Measurements from ENCODE around the gene RYR3. TPM values are rescaled to one million over a fixed set of nuclear protein-coding genes. Genes with fewer than 3 reads are reported as not detected.
"Not testable (repeated sequence)": the region's sequence is repeated elsewhere in the genome, so short reads cannot be mapped to it uniquely, and the experiment has no call there.

Gene RYR3
- total RNA-seq, 1 donor from 2014 or later: not detected

DNA sequence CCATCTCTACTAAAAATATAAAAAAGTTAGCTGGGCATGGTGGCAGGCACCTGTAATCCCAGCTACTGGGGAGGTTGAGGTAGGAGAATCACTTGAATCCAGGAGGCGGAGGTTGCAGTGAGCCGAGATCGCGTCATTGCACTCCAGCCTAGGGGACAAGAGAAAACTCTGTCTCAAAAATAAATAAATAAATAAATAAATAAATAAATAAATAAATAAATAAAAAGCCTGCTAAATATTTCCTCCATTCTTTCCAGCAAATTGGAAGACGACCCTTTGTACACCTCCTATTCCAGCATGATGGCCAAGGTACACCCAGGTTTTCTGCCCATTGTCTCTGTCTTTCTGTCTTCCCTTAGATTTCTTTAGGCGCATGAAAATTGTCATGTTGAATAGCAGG lies 508.7 kb downstream of the RYR3 start:
- intact Hi-C loops (cut with micrococcal nuclease): not testable (repeated sequence)

GRCh38 chr15:33822479-33822878 lies 511.7 kb downstream of the RYR3 start:
- intact Hi-C loops (cut with micrococcal nuclease): no loop called here

- intact Hi-C loops (cut with micrococcal nuclease): no loop called here
These were observed 512.4 kb downstream of the RYR3 start for GRCh38 chr15:33823119-33823518.

- intact Hi-C loops (cut with micrococcal nuclease): no loop called here
These were observed 514.7 kb downstream of the RYR3 start for GRCh38 chr15:33825453-33825852.

- intact Hi-C loops (cut with micrococcal nuclease): no loop called here
These were observed 515.4 kb downstream of the RYR3 start for GRCh38 chr15:33826201-33826600.

DNA sequence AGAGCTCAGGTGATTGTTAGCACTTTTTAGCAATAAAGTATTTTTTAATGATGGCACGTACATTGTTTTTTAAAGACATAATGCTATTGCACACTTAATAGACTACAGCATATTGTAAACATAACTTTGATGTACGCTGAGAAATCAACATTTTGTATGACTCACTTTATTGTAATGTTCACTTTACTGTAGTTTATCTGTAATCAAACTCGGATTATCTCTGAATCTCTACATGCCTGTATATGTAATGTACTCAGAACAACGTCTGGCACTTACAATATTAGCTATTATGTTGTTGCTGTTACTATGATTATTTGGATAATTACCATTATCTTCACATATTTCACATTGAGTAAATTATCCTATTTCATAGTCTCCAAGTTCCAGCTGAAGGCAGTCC lies 519.6 kb downstream of the RYR3 start:
- intact Hi-C loops (cut with micrococcal nuclease): no loop called here

GRCh38 chr15:33831646-33832045 lies 520.9 kb downstream of the RYR3 start:
- intact Hi-C loops (cut with micrococcal nuclease): no loop called here

DNA sequence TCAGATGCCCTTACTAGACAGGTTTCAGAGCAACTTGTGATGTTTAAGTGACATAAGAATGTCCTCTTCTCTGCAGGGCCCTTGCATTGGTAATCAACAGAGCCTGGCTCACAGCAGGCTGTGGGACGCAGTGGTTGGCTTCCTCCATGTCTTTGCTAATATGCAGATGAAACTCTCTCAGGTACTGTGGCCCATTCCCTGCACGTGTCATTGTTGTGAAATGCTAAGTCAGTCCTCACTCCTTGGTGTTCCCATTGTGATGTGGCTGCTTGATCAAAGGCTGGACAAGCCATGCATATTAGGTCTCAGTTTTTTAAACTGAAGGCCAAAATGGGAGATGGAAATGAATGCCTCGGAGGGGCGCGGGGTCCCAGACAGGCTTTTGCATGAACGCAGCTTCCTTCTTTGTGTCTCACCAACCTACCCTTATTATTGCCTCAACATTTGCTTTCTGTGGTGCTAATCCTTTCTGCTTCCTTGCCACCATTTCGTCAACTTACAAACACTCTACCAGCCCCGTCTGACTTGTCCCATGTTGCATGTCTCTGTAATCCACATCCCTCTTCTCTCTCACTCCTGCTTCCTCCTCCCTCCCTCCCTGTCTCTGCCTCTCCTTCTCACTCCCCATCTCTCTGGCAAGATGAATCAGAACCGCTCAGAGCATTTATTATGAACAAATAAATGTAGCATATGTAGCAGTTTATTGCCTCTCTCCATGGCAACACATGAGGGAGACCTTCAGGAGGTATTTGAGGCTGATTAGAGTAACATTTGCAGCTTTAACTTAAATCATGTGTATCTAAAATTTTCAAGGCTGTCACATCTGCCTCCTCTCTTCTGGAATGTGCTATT lies 524.4 kb downstream of the RYR3 start:
- intact Hi-C loops (cut with micrococcal nuclease): no loop called here

GRCh38 chr15:33837294-33837693 lies 526.5 kb downstream of the RYR3 start:
- intact Hi-C loops (cut with micrococcal nuclease): no loop called here

DNA sequence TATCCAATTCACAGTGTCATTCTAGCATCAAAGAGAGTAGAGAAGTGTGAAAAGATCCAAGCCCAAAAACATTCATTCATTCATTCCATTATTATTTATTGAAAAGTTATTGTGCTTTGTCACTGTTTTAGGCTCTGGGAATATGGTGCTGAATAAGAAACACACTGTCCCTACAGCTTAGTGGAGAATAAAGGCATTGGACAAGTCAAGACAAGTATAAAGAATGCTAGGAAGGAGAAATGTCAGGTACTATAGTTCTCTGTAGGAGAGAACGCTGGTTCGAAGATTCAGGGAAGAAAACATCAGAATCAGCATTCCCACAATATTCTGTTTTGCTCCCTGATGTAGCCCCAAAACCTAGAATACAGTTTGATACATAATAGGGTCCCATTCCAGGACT lies 528.8 kb downstream of the RYR3 start:
- intact Hi-C loops (cut with micrococcal nuclease): no loop called here

GRCh38 chr15:33840615-33841014 lies 529.8 kb downstream of the RYR3 start:
- intact Hi-C loops (cut with micrococcal nuclease): no loop called here

- intact Hi-C loops (cut with micrococcal nuclease): no loop called here
These were observed 533.4 kb downstream of the RYR3 start for GRCh38 chr15:33844186-33844585.

GRCh38 chr15:33844597-33844996 lies 533.8 kb downstream of the RYR3 start:
- intact Hi-C loops (cut with micrococcal nuclease): no loop called here

- intact Hi-C loops (cut with micrococcal nuclease): no loop called here
These were observed 535.4 kb downstream of the RYR3 start for GRCh38 chr15:33846142-33846541.

DNA sequence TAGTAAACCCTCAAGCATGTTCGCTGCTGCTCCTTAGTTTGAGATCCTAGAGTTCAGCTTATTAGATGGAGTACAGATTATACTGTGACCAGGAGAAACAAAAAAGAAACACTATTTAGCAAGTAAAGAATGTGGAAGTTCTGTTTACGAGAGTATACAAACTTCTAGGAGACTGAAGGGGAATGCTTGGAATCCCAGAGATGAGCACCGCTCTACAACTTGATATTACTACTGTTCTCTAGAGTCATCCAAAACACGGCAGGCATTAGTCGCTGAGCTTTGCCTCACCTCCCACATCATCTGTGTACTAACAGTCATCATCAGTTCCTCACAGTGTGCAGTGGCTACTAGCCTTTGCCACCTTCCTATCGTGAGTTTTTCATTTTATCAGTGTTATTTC lies 536.1 kb downstream of the RYR3 start:
- intact Hi-C loops (cut with micrococcal nuclease): no loop called here

DNA sequence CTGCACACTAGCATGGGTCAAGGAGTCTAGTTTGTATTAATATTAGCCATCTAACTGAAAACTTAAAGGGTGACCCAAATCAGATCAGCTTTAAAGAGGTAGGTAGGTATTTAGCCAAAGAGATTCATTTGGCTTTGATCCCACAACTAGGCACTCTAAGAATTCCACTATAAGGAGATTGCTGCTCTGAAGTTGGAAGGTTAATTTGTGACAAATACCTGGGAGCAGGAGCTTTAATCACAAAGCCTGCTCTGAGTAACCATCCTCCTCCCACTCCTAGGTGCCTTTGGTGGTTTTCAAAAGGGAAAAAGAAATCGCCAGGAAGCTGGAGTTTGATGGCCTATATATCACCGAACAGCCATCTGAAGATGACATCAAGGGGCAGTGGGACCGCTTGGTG lies 537.2 kb downstream of the RYR3 start:
- intact Hi-C loops (cut with micrococcal nuclease): no loop called here

DNA sequence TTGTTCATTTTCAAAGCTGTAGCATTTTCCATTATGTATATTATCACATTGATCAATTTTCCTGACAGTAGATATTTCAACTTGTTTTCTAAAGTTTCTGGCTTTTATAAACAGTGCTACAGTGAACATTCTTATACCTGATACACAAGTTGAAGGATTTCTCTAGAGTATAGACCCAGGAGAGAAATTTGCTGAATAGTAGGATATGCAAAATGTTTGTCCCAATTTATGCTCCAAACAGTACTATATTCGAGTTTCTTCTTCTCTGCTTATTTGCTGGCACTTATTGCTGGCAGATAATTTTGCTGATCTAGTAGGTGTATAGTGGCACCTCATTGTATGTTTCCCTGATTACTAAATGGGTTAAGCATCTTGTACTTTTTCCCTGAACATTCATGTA lies 540.3 kb downstream of the RYR3 start:
- intact Hi-C loops (cut with micrococcal nuclease): no loop called here

GRCh38 chr15:33852094-33852493 lies 541.3 kb downstream of the RYR3 start:
- intact Hi-C loops (cut with micrococcal nuclease): no loop called here

- intact Hi-C loops (cut with micrococcal nuclease): no loop called here
These were observed 541.8 kb downstream of the RYR3 start for GRCh38 chr15:33852570-33852969.

GRCh38 chr15:33857726-33858125 lies 547.0 kb downstream of the RYR3 start:
- intact Hi-C loops (cut with micrococcal nuclease): no loop called here

DNA sequence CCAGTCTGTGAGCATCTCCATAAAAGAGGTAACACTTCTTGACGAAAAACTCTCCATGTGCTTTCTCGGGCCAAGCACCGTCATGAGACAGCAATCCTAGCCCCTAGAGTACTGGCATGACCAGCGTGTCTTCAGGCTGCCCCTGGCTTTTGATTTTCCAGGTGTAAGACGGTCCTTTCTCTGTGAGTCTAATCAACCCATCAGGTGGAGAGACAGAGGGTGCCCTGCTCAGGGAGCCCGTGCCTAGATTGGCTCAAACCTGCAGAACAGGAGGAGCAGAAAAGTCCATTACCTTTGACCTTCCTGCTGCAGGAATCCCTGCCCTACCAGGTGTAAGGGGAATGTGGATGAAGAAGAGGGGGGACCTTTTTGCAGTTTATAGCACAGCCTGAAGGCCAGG lies 548.1 kb downstream of the RYR3 start:
- intact Hi-C loops (cut with micrococcal nuclease): no loop called here

GRCh38 chr15:33859992-33860545 lies 549.3 kb downstream of the RYR3 start:
- intact Hi-C loops (cut with micrococcal nuclease): no loop called here

DNA sequence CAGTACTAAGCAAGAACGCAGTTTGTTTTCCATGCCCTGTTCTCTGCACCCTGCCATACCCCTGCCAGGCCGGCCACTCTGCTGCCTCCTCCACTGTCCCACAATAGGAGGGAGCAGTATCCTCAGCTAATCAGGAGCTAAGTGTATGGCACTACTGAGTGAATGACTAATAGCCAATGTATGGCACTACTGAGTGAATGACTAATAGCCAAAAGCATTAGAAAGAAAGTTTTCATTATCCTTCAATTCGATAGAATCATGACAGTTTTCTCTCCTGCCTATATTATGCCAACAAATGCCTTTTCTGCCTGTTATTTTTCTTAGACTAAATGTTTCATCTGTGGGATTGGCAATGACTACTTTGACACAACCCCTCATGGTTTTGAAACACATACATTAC lies 550.0 kb downstream of the RYR3 start:
- intact Hi-C loops (cut with micrococcal nuclease): no loop called here
